Gastroesophageal sphincter (tissue), 4 donors: ENCODE data around the gene GRIN1. TPM values are rescaled to one million over a fixed set of nuclear protein-coding genes. Genes with fewer than 3 reads are reported as not detected.

Experiments used
- ATAC-seq: fragments of 150-250 bp; one replicate; pipeline ENCODE4 v1.9.1; 2016; ENCODE audit warnings: mild to moderate bottlenecking, moderate library complexity
- H3K27ac ChIP-seq, 4 donors: fragments of 200-600 bp; sonication (generic) in 3 of 4; 1 replicate in 3 of 4; 2 replicates in 1 of 4; pipeline ENCODE4 v1.5.1; 2016 to 2019
- H3K27me3 ChIP-seq: fragments of 200-600 bp; sonication (generic); one replicate; pipeline ENCODE4 v1.5.1; 2019
- H3K36me3 ChIP-seq, 2 donors: fragments of 200-600 bp; sonication (generic); one replicate each; pipeline ENCODE4 v1.5.1; 2019; ENCODE audit warnings: control low read depth in 1 of 2
- H3K4me1 ChIP-seq, 3 donors: fragments of 200-600 bp; sonication (generic); 1 replicate in 2 of 3; 2 replicates in 1 of 3; pipeline ENCODE4 v1.5.1; 2016 to 2019; ENCODE audit warnings: control low read depth in 2 of 3
- H3K4me3 ChIP-seq, 2 donors: fragments of 200-600 bp; sonication (generic); one replicate each; pipeline ENCODE4 v1.5.1; 2019; ENCODE audit warnings: mild to moderate bottlenecking in 1 of 2, moderate library complexity in 1 of 2
- H3K9me3 ChIP-seq, 3 donors: fragments of 200-600 bp; sonication (generic); one replicate each; pipeline ENCODE4 v1.5.1; 2017 to 2019; ENCODE audit warnings: control low read depth in 2 of 3
- EP300 ChIP-seq: sonication (generic); formaldehyde crosslinking; IDR thresholded peaks from one replicate; pipeline ENCODE4 v1.6.1; 2017; ENCODE audit warnings: antibody characterized with exemption, mild to moderate bottlenecking
- POLR2A ChIP-seq, 2 donors: fragments of 450-650 bp; IDR thresholded peaks; one replicate each; pipeline ENCODE4 v1.6.1; 2017; ENCODE audit warnings: antibody characterized with exemption in 2 of 2, mild to moderate bottlenecking in 2 of 2, moderate library complexity in 1 of 2
- POLR2AphosphoS5 ChIP-seq: sonication (generic); formaldehyde crosslinking; IDR thresholded peaks from one replicate; pipeline ENCODE4 v1.6.1; 2017; ENCODE audit warnings: antibody characterized with exemption
- WGBS, 2 donors: methylation state at CpG; one replicate each; pipeline ENCODE4 v1.1.5; 2018; ENCODE audit warnings: low coverage in 1 of 2; 5-methylcytosine and 5-hydroxymethylcytosine counted together
- total RNA-seq, 4 donors: library from RNA; depleted of rRNA; stranded (reverse); fragments of >200 nt; gene quantifications; one replicate each; pipeline ENCODE4 v1.1.0, GENCODE V29; 2016
- TF ChIP-seq, protein P1 (sequence below), 4 experiments: fragments of 200-600 bp in 2 of 4; fragments of 450-650 bp in 2 of 4; sonication (generic) in 1 of 4; IDR thresholded peaks; one replicate each; pipeline ENCODE4 v1.5.1; 2017 to 2019; ENCODE audit warnings: antibody characterized with exemption in 4 of 4, mild to moderate bottlenecking in 2 of 4, moderate library complexity in 2 of 4

Gene GRIN1
- total RNA-seq, 4 donors from 2014 or later, result 0.08 to 0.13 TPM; not detected in 2

DNA sequence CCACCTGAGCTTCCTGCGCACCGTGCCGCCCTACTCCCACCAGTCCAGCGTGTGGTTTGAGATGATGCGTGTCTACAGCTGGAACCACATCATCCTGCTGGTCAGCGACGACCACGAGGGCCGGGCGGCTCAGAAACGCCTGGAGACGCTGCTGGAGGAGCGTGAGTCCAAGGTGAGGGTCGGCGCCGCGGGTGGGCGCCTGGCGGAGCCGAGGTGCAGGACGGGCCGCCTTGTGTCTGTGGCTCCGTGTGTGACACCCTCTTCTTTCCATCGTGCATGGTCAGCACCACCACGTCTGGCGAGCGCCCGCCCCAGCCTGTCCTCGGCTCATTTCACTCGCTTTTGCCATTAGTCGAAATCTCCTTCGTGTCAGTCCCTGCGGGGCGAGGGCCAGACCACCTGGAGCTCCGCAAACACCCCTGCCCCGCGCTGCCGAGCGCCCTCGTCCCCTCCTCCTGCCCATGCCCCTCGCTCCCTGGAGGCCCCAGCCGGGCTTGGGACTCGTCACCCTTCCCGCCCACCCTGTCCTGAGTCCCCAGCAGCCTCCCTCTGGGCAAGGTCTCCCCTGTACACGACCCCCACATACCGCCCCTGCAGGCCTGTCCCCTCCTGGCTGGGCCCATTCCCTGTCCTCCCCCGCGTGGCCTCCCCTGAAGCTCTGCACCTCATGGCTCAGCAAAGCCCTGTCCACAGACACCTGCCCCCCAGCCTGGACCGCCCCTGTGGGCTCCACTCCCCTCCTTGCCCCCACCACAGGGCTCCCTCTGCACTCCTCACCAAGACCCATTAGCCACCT, 7.0 kb downstream of the GRIN1 start:
- TF ChIP-seq POLR2A (IDR thresholded peaks at IDR 0.05) (no peak), EP300 (no peak), POLR2AphosphoS5 (no peak)
- TF ChIP-seq, protein P1, sequence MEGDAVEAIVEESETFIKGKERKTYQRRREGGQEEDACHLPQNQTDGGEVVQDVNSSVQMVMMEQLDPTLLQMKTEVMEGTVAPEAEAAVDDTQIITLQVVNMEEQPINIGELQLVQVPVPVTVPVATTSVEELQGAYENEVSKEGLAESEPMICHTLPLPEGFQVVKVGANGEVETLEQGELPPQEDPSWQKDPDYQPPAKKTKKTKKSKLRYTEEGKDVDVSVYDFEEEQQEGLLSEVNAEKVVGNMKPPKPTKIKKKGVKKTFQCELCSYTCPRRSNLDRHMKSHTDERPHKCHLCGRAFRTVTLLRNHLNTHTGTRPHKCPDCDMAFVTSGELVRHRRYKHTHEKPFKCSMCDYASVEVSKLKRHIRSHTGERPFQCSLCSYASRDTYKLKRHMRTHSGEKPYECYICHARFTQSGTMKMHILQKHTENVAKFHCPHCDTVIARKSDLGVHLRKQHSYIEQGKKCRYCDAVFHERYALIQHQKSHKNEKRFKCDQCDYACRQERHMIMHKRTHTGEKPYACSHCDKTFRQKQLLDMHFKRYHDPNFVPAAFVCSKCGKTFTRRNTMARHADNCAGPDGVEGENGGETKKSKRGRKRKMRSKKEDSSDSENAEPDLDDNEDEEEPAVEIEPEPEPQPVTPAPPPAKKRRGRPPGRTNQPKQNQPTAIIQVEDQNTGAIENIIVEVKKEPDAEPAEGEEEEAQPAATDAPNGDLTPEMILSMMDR (IDR thresholded peaks at IDR 0.05), result no peak
- H3K27me3 ChIP-seq, result peaks cover 94% of the 10 kb centered on the region
- H3K9me3 ChIP-seq, result no peaks in the 10 kb centered on the region
- no peak for ATAC-seq
- no peaks in the 10 kb centered on the region for H3K4me1 ChIP-seq
- H3K4me3 ChIP-seq, result no peak overlapping the region
- no peak overlapping the region for H3K27ac ChIP-seq
- H3K36me3 ChIP-seq, result no peaks in the 10 kb centered on the region
- WGBS, 2 donors, result 45 to 66% methylated on average over 11 to 16 of the region's 49 CpGs

DNA sequence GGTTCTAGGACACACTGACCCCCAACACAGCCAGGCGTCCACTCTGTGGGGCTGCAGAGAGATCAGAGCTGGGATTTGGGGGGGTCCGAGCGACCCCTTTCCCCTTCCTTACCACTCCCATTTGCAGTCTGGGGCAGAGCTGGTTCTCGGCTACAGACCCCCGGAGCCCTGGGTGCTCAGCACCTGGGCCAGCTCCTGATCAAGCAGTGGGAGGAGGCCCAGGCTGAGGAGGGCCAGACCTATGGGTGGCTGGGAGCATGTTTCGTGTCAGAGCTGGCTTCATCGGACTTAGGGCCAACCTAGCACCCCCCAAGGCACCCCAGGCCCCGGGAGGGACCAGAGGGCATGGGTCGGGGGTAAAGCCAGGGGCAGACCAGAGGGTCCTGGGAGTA, 7.6 kb downstream of the GRIN1 start:
- peaks cover 94% of the 10 kb centered on the region for H3K27me3 ChIP-seq
- no peak overlapping the region for H3K4me3 ChIP-seq
- TF ChIP-seq, protein P1 (IDR thresholded peaks at IDR 0.05), result no peak
- TF ChIP-seq POLR2AphosphoS5 (no peak), EP300 (no peak), POLR2A (IDR thresholded peaks at IDR 0.05) (no peak)
- H3K27ac ChIP-seq, result no peak overlapping the region
- H3K9me3 ChIP-seq, result no peaks in the 10 kb centered on the region
- H3K36me3 ChIP-seq, result no peaks in the 10 kb centered on the region
- no CpG with 5 or more reads among the region's 9 CpGs for WGBS, 2 donors
- ATAC-seq, result no peak
- H3K4me1 ChIP-seq, result no peaks in the 10 kb centered on the region

DNA sequence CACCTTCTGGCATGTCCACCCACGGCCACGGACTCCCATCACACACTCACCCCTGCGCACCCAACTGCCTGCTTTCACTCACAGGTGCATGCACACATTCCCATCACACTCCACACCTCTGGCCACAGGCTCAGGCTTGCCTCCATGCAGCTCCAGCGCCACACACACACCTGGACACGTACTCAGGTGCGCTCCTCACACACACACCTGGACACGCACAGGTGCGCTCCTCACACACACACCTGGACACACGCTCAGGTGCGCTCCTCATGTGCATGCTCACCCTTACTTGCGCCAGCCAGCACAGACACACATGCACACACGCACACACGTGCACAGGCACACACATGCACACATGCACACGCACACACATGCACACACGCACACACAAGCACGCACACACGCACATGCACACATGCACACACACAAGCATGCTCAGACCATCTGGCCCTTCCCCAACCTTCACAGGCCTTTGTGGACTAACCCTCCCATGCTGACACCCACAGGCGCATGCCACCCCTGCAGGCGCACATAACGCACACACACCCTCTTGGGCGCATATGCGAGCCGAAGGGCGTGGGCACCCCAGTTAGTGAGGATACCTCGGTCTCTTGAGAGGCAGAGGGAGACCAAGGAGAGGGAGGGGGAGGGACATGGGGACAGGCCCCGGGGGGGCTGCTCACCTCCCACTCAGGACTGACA, 8.3 kb downstream of the GRIN1 start:
- Histone ChIP-seq H3K36me3 (no peaks in the 10 kb centered on the region), H3K27ac (no peak overlapping the region), H3K27me3 (peaks cover 87% of the 10 kb centered on the region), H3K4me1 (no peaks in the 10 kb centered on the region), H3K9me3 (no peaks in the 10 kb centered on the region), H3K4me3 (no peak overlapping the region)
- ATAC-seq, result no peak
- 91 to 97% methylated on average over 6 to 20 of the region's 26 CpGs for WGBS, 2 donors
- TF ChIP-seq EP300 (no peak), POLR2AphosphoS5 (no peak), POLR2A (IDR thresholded peaks at IDR 0.05) (no peak)
- TF ChIP-seq, protein P1 (IDR thresholded peaks at IDR 0.05), result no peak

DNA sequence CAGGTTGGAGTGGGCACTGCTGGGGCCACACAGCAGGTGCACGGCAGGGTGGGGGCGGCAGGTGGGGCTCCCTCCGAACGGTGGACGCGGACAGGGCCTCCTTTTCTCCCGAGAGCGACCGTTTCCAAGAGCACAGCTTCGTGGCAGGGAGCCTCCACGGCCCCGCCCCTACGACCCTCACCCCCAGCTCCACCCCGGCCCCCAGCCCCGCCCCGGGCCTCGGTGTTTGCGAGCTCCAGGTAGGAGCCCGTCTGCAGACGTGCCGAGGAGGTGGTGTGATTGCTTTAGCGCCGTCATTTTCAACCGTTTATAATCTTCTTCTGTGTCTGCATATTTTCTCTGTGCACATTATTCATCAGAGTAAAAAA, 8.8 kb downstream of the GRIN1 start:
- H3K4me1 ChIP-seq, result no peaks in the 10 kb centered on the region
- ATAC-seq, result no peak
- H3K27me3 ChIP-seq, result peaks cover 82% of the 10 kb centered on the region

More for the DNA sequence above, 8.8 kb downstream of the GRIN1 start:
- 52% methylated on average over 6 of the region's 24 CpGs; no CpG with 5 or more reads in 1 of the 2 donors for WGBS, 2 donors
- TF ChIP-seq, protein P1 (IDR thresholded peaks at IDR 0.05), result no peak
- TF ChIP-seq EP300 (no peak), POLR2AphosphoS5 (no peak), POLR2A (IDR thresholded peaks at IDR 0.05) (no peak)
- H3K36me3 ChIP-seq, result no peaks in the 10 kb centered on the region
- H3K4me3 ChIP-seq, result no peak overlapping the region
- H3K27ac ChIP-seq, result no peak overlapping the region
- H3K9me3 ChIP-seq, result no peaks in the 10 kb centered on the region
